HepG2 (cell line): Measurements from ENCODE around the gene EEFSEC. TPM values are rescaled to one million over a fixed set of nuclear protein-coding genes. Genes with fewer than 3 reads are reported as not detected.
A peak's percentile ranks its signal among the peaks of the same experiment; 100 is the strongest.

Experiments
- HDAC1 ChIP-seq: sonication (generic); formaldehyde crosslinking; IDR thresholded peaks from 2 replicates; pipeline ENCODE4 v1.5.1; 2020; ENCODE audit warnings: mild to moderate bottlenecking, missing genetic modification reagents
- HMGXB3 ChIP-seq: sonication (generic); formaldehyde crosslinking; IDR thresholded peaks from 2 replicates; pipeline ENCODE4 v1.4.0; 2020; ENCODE audit warnings: missing genetic modification reagents, borderline replicate concordance
- IRF1 ChIP-seq: sonication (generic); formaldehyde crosslinking; IDR thresholded peaks from 2 replicates; pipeline ENCODE4 v1.4.0; 2020; ENCODE audit warnings: low read depth, mild to moderate bottlenecking, missing genetic modification reagents
- JUN ChIP-seq: sonication (generic); formaldehyde crosslinking; IDR thresholded peaks from 2 replicates; pipeline ENCODE4 v1.4.0; 2020; ENCODE audit warnings: mild to moderate bottlenecking, missing genetic modification reagents
- MLX ChIP-seq: IDR thresholded peaks from 2 replicates; pipeline ENCODE4 v1.6.1; 2016
- MXD3 ChIP-seq: IDR thresholded peaks from 2 replicates; pipeline ENCODE4 v1.6.1; 2016; ENCODE audit warnings: mild to moderate bottlenecking, missing biosample characterization, missing genetic modification reagents
- PAWR ChIP-seq: sonication (generic); formaldehyde crosslinking; IDR thresholded peaks from 2 replicates; pipeline ENCODE4 v1.4.0; 2020; ENCODE audit warnings: missing genetic modification reagents, mild to moderate bottlenecking, borderline replicate concordance
- PBX3 ChIP-seq: sonication (generic); formaldehyde crosslinking; IDR thresholded peaks from 2 replicates; pipeline ENCODE4 v1.8.1; 2023; ENCODE audit warnings: missing genetic modification reagents, inconsistent platforms, borderline replicate concordance
- SAP130 ChIP-seq: IDR thresholded peaks from 2 replicates; pipeline ENCODE4 v1.6.1; 2016; ENCODE audit warnings: low read depth
- SIN3B ChIP-seq: fragments of 150-350 bp; IDR thresholded peaks from 2 replicates; pipeline ENCODE4 v1.6.1; 2014; ENCODE audit warnings: low read length
- SMAD3 ChIP-seq: sonication (generic); formaldehyde crosslinking; IDR thresholded peaks from 2 replicates; pipeline ENCODE4 v1.4.0; 2020; ENCODE audit warnings: missing genetic modification reagents
- SP2 ChIP-seq: sonication (generic); formaldehyde crosslinking; IDR thresholded peaks from 2 replicates; pipeline ENCODE4 v1.5.1; 2020; ENCODE audit warnings: mild to moderate bottlenecking, missing genetic modification reagents
- ZKSCAN8 ChIP-seq: IDR thresholded peaks from 2 replicates; pipeline ENCODE4 v1.6.1; 2016; ENCODE audit warnings: borderline replicate concordance, missing genetic modification reagents, missing compliant biosample characterization
- ZNF281 ChIP-seq: sonication (generic); formaldehyde crosslinking; IDR thresholded peaks from 2 replicates; pipeline ENCODE4 v1.4.0; 2020; ENCODE audit warnings: missing genetic modification reagents, borderline replicate concordance
- ZNF460 ChIP-seq: sonication (generic); formaldehyde crosslinking; IDR thresholded peaks from 2 replicates; pipeline ENCODE4 v1.5.1; 2020; ENCODE audit warnings: missing genetic modification reagents, mild to moderate bottlenecking, borderline replicate concordance
- ZNF615 ChIP-seq: sonication (generic); formaldehyde crosslinking; IDR thresholded peaks from 2 replicates; pipeline ENCODE4 v1.5.0; 2020; ENCODE audit warnings: mild to moderate bottlenecking, missing genetic modification reagents, borderline replicate concordance
- ZNF75D ChIP-seq: sonication (generic); formaldehyde crosslinking; IDR thresholded peaks from 2 replicates; pipeline ENCODE4 v1.8.1; 2023; ENCODE audit warnings: missing genetic modification reagents, mild to moderate bottlenecking, borderline replicate concordance
- ZSCAN22 ChIP-seq: sonication (generic); formaldehyde crosslinking; IDR thresholded peaks from 2 replicates; pipeline ENCODE4 v1.4.0; 2020; ENCODE audit warnings: mild to moderate bottlenecking, missing genetic modification reagents
- polyA plus RNA-seq, 8 experiments: library from polyadenylated mRNA; depleted of rRNA in 3 of 8; stranded (reverse) in 7 of 8; unstranded in 1 of 8; fragments of >200 nt; fragmentation: Illumina TruSeq in 4 of 8; extraction: Trizol in 4 of 8; gene quantifications; 2 replicates each; pipeline versions ENCODE4 v1.2.1 to v1.2.3, GENCODE V29; 2011 to 2016; ENCODE audit warnings: low read depth in 4 of 8, missing spikeins in 1 of 8, mixed read lengths in 1 of 8; ENCODE audit not compliant: insufficient read depth in 1 of 8
- total RNA-seq, 5 experiments: library from RNA; depleted of rRNA; stranded (reverse); fragments of >200 nt; fragmentation: Illumina TruSeq; extraction: Trizol; gene quantifications; 2 replicates each; pipeline ENCODE4 v1.2.3, GENCODE V29; 2016; ENCODE audit warnings: low read depth in 1 of 5

The EEFSEC gene
- total and polyA plus RNA-seq, 2 of the 13 experiments (the other 11 are each of a cell fraction or from before 2014, with no cell fraction given): 6.4 to 24.2 TPM

GRCh38 chr3:128123538-128124368 lies 29.5 kb upstream of the EEFSEC start, which contains the start of gene RUVBL1 (continued):
- peak; percentile 92; the same call in 1 of the 2 replicates for TF ChIP-seq PBX3 (CRISPR knock-in tag)
- peak; percentile 11; the same call in 1 of the 2 replicates for TF ChIP-seq ZNF281 (CRISPR knock-in tag)
- TF ChIP-seq MLX (CRISPR knock-in tag): 0 out of 2 replicates have a peak, but pooled peaks have one; percentile 47
- 0 out of 2 replicates have a peak, but pooled peaks have one; percentile 42 for TF ChIP-seq IRF1 (CRISPR knock-in tag)
- TF ChIP-seq HDAC1 (CRISPR knock-in tag): peak; percentile 78
- peak; percentile 63 for TF ChIP-seq SIN3B
- TF ChIP-seq SP2 (CRISPR knock-in tag): peak; percentile 98
- TF ChIP-seq MXD3 (CRISPR knock-in tag): peak; percentile 64
- no peak for TF ChIP-seq ZNF75D (CRISPR knock-in tag)
- TF ChIP-seq HMGXB3 (CRISPR knock-in tag): peak; percentile 86; the same call in 1 of the 2 replicates
- peak; percentile 51; the same call in 1 of the 2 replicates for TF ChIP-seq SMAD3 (CRISPR knock-in tag)
- TF ChIP-seq ZNF460 (CRISPR knock-in tag): no peak
- no peak for TF ChIP-seq ZNF615 (CRISPR knock-in tag)
- peak; percentile 76; the same call in 1 of the 2 replicates for TF ChIP-seq ZKSCAN8 (CRISPR knock-in tag)
- TF ChIP-seq JUN (CRISPR knock-in tag): no peak
- TF ChIP-seq SAP130: peak; percentile 97
- no peak for TF ChIP-seq PAWR
- TF ChIP-seq ZSCAN22 (CRISPR knock-in tag): peak; percentile 9; the same call in 1 of the 2 replicates
